GM12878 (cell line): Measurements from ENCODE around the gene TRIM46. TPM values are rescaled to one million over a fixed set of nuclear protein-coding genes. Genes with fewer than 3 reads are reported as not detected.
A peak's percentile ranks its signal among the peaks of the same experiment; 100 is the strongest.
"Not testable (repeated sequence)": the region's sequence is repeated elsewhere in the genome, so short reads cannot be mapped to it uniquely, and the experiment has no call there.

Source experiments
- ATAC-seq: fragments of 200-7000 bp; cut with Tn5 transposase; 3 replicates; pipeline ENCODE4 v1.9.1; 2020; ENCODE audit warnings: mild to moderate bottlenecking, moderate library complexity
- BruUV-seq: library from RNA; stranded (reverse); fragments of 400-500 nt; replicated peaks from 2 replicates; lab custom pipeline; 2021; lab: Mats Ljungman, UMichigan
- CTCF ChIA-PET: fragments of 300-600 bp; sonication (Branson Sonifier 250); formaldehyde crosslinking; extraction: SDS; loops from one replicate; lab custom pipeline; 2021; ENCODE audit warnings: inconsistent platforms; lab: Yijun Ruan, JAX
- POLR2A ChIA-PET: fragments of 350-600 bp; formaldehyde crosslinking; extraction: SDS; loops from one replicate; lab custom pipeline; 2021; ENCODE audit warnings: inconsistent platforms; lab: Charles Lee
- RAD21 ChIA-PET: fragments of 300-600 bp; sonication (Branson Sonifier 250); formaldehyde crosslinking; loops from one replicate; lab custom pipeline; 2023; ENCODE audit warnings: antibody characterized with exemption; ENCODE audit not compliant: unreplicated experiment; lab: Charles Lee
- SMC1A ChIA-PET: fragments of 300-600 bp; sonication (Branson Sonifier 250); formaldehyde crosslinking; loops from one replicate; lab custom pipeline; 2023; ENCODE audit not compliant: unreplicated experiment, uncharacterized antibody; lab: Charles Lee
- DNase-seq: peaks from one replicate; pipeline ENCODE4 v3.0.0-alpha.2; 2011; ENCODE audit warnings: low read depth, low spot score
- FAIRE-seq: peaks from 3 replicates; lab custom pipeline; 2011; peaks lifted over from hg19 to GRCh38; lab: Jason Lieb, UNC
- H2AFZ ChIP-seq: 2 replicates; pipeline ENCODE4 v1.6.0; 2011; ENCODE audit warnings: low read depth, low read length, control low read depth; ENCODE audit not compliant: control insufficient read depth
- H3K27ac ChIP-seq: 2 replicates; pipeline ENCODE4 v1.5.1; 2011; ENCODE audit warnings: control low read depth; ENCODE audit not compliant: control insufficient read depth, insufficient read depth
- H3K27me3 ChIP-seq, 2 experiments: replicated peaks in 1 of 2; 2 replicates each; pipeline versions ENCODE4 v1.6.0 to v1.6.1; 2011; ENCODE audit warnings: low read length in 1 of 2; ENCODE audit not compliant: control insufficient read depth in 2 of 2, insufficient read depth in 2 of 2
- H3K36me3 ChIP-seq, 2 experiments: 2 replicates each; pipeline ENCODE4 v1.5.1; 2011; ENCODE audit warnings: low read length in 1 of 2; ENCODE audit not compliant: control insufficient read depth in 2 of 2, insufficient read depth in 2 of 2
- H3K4me1 ChIP-seq: 2 replicates; pipeline ENCODE4 v1.6.1; 2011; ENCODE audit warnings: mild to moderate bottlenecking, low read length, moderate library complexity, mixed read lengths; ENCODE audit not compliant: control insufficient read depth, insufficient read depth
- H3K4me2 ChIP-seq: 2 replicates; pipeline ENCODE4 v1.6.0; 2011; ENCODE audit warnings: control low read depth; ENCODE audit not compliant: control insufficient read depth, insufficient read depth
- H3K4me3 ChIP-seq: fragments of 200-600 bp; sonication (generic); 2 replicates; pipeline ENCODE4 v1.5.1; 2016
- H3K79me2 ChIP-seq: 2 replicates; pipeline ENCODE4 v1.6.0; 2011; ENCODE audit warnings: low read length; ENCODE audit not compliant: control insufficient read depth, insufficient read depth
- H3K9ac ChIP-seq: 2 replicates; pipeline ENCODE4 v1.8.0; 2011; ENCODE audit warnings: low read length, control low read depth, mixed read lengths; ENCODE audit not compliant: control insufficient read depth, insufficient read depth
- H3K9me3 ChIP-seq: replicated peaks from 3 replicates; pipeline ENCODE4 v1.5.1; 2011; ENCODE audit warnings: mild to moderate bottlenecking, low read length; ENCODE audit not compliant: control insufficient read depth, insufficient read depth
- H4K20me1 ChIP-seq: 2 replicates; pipeline ENCODE4 v1.6.0; 2011; ENCODE audit not compliant: control insufficient read depth, insufficient read depth
- BACH1 ChIP-seq: fragments of 450-650 bp; IDR thresholded peaks from 2 replicates; pipeline ENCODE4 v1.6.1; 2017; ENCODE audit warnings: mild to moderate bottlenecking, borderline replicate concordance
- CHD2 ChIP-seq: IDR thresholded peaks from 2 replicates; pipeline ENCODE4 v1.6.1; 2011; ENCODE audit warnings: low read depth, low read length, improper control_type of control experiment, borderline replicate concordance
- FOS ChIP-seq: IDR thresholded peaks from 3 replicates; pipeline ENCODE4 v1.6.1; 2011; ENCODE audit warnings: borderline replicate concordance; ENCODE audit not compliant: insufficient read length; ENCODE audit errors: extremely low read depth
- FOXM1 ChIP-seq: IDR thresholded peaks from 2 replicates; pipeline ENCODE4 v1.6.1; 2012; ENCODE audit warnings: low read depth, mild to moderate bottlenecking, inconsistent platforms, low read length, moderate library complexity
- GABPA ChIP-seq: IDR thresholded peaks from 2 replicates; pipeline ENCODE4 v1.6.1; 2014; ENCODE audit warnings: antibody characterized with exemption, low read depth, mild to moderate bottlenecking, inconsistent platforms
- HDAC6 ChIP-seq: fragments of 200-600 bp; sonication (generic); IDR thresholded peaks from one replicate; pipeline ENCODE4 v1.8.0; 2017; ENCODE audit warnings: antibody characterized with exemption; ENCODE audit not compliant: unreplicated experiment
- MXI1 ChIP-seq: fragments of 150-350 bp; IDR thresholded peaks from 2 replicates; pipeline ENCODE4 v1.6.1; 2011; ENCODE audit warnings: low read depth, mild to moderate bottlenecking, inconsistent platforms, low read length, improper control_type of control experiment
- MYB ChIP-seq: fragments of 150-350 bp; IDR thresholded peaks from 2 replicates; pipeline ENCODE4 v1.6.1; 2014; ENCODE audit warnings: mild to moderate bottlenecking, low read depth, low read length, borderline replicate concordance
- NFIC ChIP-seq: IDR thresholded peaks from 2 replicates; pipeline ENCODE4 v1.6.1; 2012; ENCODE audit warnings: low read depth, mild to moderate bottlenecking, inconsistent platforms, low read length, moderate library complexity
- RAD21 ChIP-seq: IDR thresholded peaks from 2 replicates; pipeline ENCODE4 v1.6.1; 2011; ENCODE audit warnings: mild to moderate bottlenecking, low read depth, low read length, moderate library complexity; ENCODE audit not compliant: insufficient read depth
- RBBP5 ChIP-seq: fragments of 200-600 bp; sonication (generic); conservative IDR thresholded peaks from 2 replicates; pipeline ENCODE4 v1.6.1; 2016
- REST ChIP-seq: IDR thresholded peaks from 2 replicates; pipeline ENCODE4 v1.6.1; 2012; ENCODE audit warnings: mild to moderate bottlenecking, low read depth, low read length
- RUNX3 ChIP-seq: IDR thresholded peaks from 2 replicates; pipeline ENCODE4 v1.6.1; 2012; ENCODE audit warnings: low read length, inconsistent platforms
- STAT3 ChIP-seq: IDR thresholded peaks from 2 replicates; pipeline ENCODE4 v1.6.1; 2011; ENCODE audit warnings: low read depth, low read length, improper control_type of control experiment
- SUPT20H ChIP-seq: IDR thresholded peaks from 2 replicates; pipeline ENCODE4 v1.6.1; 2011; ENCODE audit warnings: low read depth, mild to moderate bottlenecking, low read length, moderate library complexity, borderline replicate concordance; ENCODE audit not compliant: control insufficient read depth
- TARDBP ChIP-seq: IDR thresholded peaks from 2 replicates; pipeline ENCODE4 v1.6.1; 2016; ENCODE audit warnings: borderline replicate concordance
- YY1 ChIP-seq: IDR thresholded peaks from 2 replicates; pipeline ENCODE4 v1.6.1; 2011; ENCODE audit warnings: low read depth, mild to moderate bottlenecking, low read length
- WGBS: methylation state at CpG from one replicate; pipeline ENCODE4 v1.1.6; 2016; ENCODE audit warnings: low lambda C conversion rate; ENCODE audit not compliant: insufficient replicate concordance, insufficient coverage; ENCODE audit errors: missing lambda C conversion rate; 5-methylcytosine and 5-hydroxymethylcytosine counted together
- in situ Hi-C: fragments of 300-500 bp; cut with MboI; formaldehyde crosslinking; loops from 9 replicates; pipeline ENCODE4 v1.14.3; 2018; ENCODE audit warnings: mixed read lengths
- intact Hi-C: fragments of 100-400 bp; cut with micrococcal nuclease; formaldehyde crosslinking; loops from one replicate; pipeline ENCODE4 v1.14.2; 2022; ENCODE audit not compliant: unreplicated experiment
- polyA plus RNA-seq, 11 experiments: library from polyadenylated mRNA; depleted of rRNA in 4 of 11; unstranded in 6 of 11; stranded (reverse) in 5 of 11; fragments of >200 nt; fragmentation: Nextera tagmentation in 4 of 11; fragmentation: Illumina TruSeq in 1 of 11; extraction: Ambion mirVana in 4 of 11; extraction: Trizol in 1 of 11; gene quantifications; 1 replicate in 1 of 11; 2 replicates in 10 of 11; pipeline versions ENCODE4 v1.2.1 to v1.2.3, GENCODE V29; 2011 to 2016; ENCODE audit warnings: inconsistent platforms in 2 of 11, missing spikeins in 2 of 11, low read depth in 1 of 11
- total RNA-seq, 4 experiments: library from RNA; depleted of rRNA in 3 of 4; stranded (reverse); fragments of >200 nt in 3 of 4; fragmentation: Illumina TruSeq in 1 of 4; extraction: Trizol in 1 of 4; gene quantifications; 2 replicates each; pipeline versions ENCODE4 v1.2.1 to v1.2.3, GENCODE V29; 2013 to 2021
- TF ChIP-seq, protein P1 (sequence below): IDR thresholded peaks from 2 replicates; pipeline ENCODE4 v1.6.1; 2011; ENCODE audit warnings: low read depth, low read length, improper control_type of control experiment, borderline replicate concordance

TRIM46 gene
- total and polyA plus RNA-seq, 10 of the 15 experiments (the other 5 are each of a cell fraction or from before 2014, with no cell fraction given), result 0.08 to 3.1 (median 0.97) TPM

- TF ChIP-seq RAD21, result no peak
- TF ChIP-seq MYB, result no peak
- TF ChIP-seq FOS, result no peak
- no peak for TF ChIP-seq NFIC
- no peak for TF ChIP-seq STAT3
- no peak for TF ChIP-seq SUPT20H
- peak; percentile 32; the same call in 1 of the 2 replicates for TF ChIP-seq RUNX3
- no peak for TF ChIP-seq RBBP5
- TF ChIP-seq, protein P1, sequence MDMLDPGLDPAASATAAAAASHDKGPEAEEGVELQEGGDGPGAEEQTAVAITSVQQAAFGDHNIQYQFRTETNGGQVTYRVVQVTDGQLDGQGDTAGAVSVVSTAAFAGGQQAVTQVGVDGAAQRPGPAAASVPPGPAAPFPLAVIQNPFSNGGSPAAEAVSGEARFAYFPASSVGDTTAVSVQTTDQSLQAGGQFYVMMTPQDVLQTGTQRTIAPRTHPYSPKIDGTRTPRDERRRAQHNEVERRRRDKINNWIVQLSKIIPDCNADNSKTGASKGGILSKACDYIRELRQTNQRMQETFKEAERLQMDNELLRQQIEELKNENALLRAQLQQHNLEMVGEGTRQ, result peak; percentile 62
- TF ChIP-seq CHD2, result no peak
- TF ChIP-seq GABPA, result no peak
- no peak for TF ChIP-seq HDAC6
- TF ChIP-seq FOXM1, result no peak
- no peak for TF ChIP-seq BACH1
- peak; percentile 98 for TF ChIP-seq YY1
- TF ChIP-seq MXI1, result no peak
- no peak for TF ChIP-seq TARDBP
- no peak for TF ChIP-seq REST
These were observed 46.0 kb downstream of the TRIM46 start (continued) for GRCh38 chr1:155219592-155220031.

GRCh38 chr1:155220211-155220965 is 46.7 kb downstream of the TRIM46 start:
- intact Hi-C loops, H3K36me3 ChIP-seq: not testable (repeated sequence)
- WGBS, result 90% methylated on average over 10 of the region's 10 CpGs

More at GRCh38 chr1:155220211-155220965, 46.7 kb downstream of the TRIM46 start:
- H3K27ac ChIP-seq, H3K79me2 ChIP-seq, H3K9me3 ChIP-seq, H3K27me3 ChIP-seq, RAD21 ChIA-PET, FAIRE-seq, SMC1A ChIA-PET, H3K4me3 ChIP-seq, ATAC-seq, DNase-seq, H4K20me1 ChIP-seq, H2AFZ ChIP-seq, BruUV-seq, in situ Hi-C loops, H3K4me2 ChIP-seq, CTCF ChIA-PET, H3K9ac ChIP-seq: not testable (repeated sequence)
- H3K4me1 ChIP-seq, result peaks cover 30% of the 10 kb centered on the region
- POLR2A ChIA-PET, result interaction anchor here (0.6 to 1.1 kb wide), 2 partner anchors 31 to 59 kb away, joined by 3 read pairs; no protein-coding TSS in a partner anchor
